ENCODE measurements around the gene ETS2. TPM values are rescaled to one million over a fixed set of nuclear protein-coding genes. Genes with fewer than 3 reads are reported as not detected.
A peak's percentile ranks its signal among the peaks of the same experiment; 100 is the strongest.

ETS2 gene
- total and polyA plus RNA-seq, 9 donors = 35.8 to 152 (median 79.6) TPM

- H3K4me1 ChIP-seq (ENCODE audit: insufficient read depth) = no peaks in the 10 kb centered on the region
- no peaks in the 10 kb centered on the region for H3K27me3 ChIP-seq
- H3K9me3 ChIP-seq = no peaks in the 10 kb centered on the region
- no peak overlapping the region for H3K27ac ChIP-seq
- peak in 2 of 5 donors; percentile 41 to 48 for DNase-seq
- no peak for TF ChIP-seq CTCF (IDR thresholded peaks at IDR 0.05)
- TF ChIP-seq EP300 (IDR thresholded peaks at IDR 0.05) = no peak
- no peak for TF ChIP-seq POLR2A (IDR thresholded peaks at IDR 0.05)
- intact Hi-C loops (cut with DNase I) = no loop called here
- no peak overlapping the region for H3K4me3 ChIP-seq
- H3K36me3 ChIP-seq = no peaks in the 10 kb centered on the region
- WGBS, 3 donors = 33 to 66% (median 50%) methylated on average over 7 of the region's 7 CpGs
Observed at GRCh38 chr21:38848187-38848609, 42.5 kb downstream of the ETS2 start.

GRCh38 chr21:38849776-38850175 is 44.0 kb downstream of the ETS2 start:
- WGBS, 3 donors = 30 to 54% (median 41%) methylated on average over 6 of the region's 6 CpGs
- intact Hi-C loops (cut with DNase I) = no loop called here
- Histone ChIP-seq H3K27me3 (no peaks in the 10 kb centered on the region), H3K4me1 (ENCODE audit: insufficient read depth) (no peaks in the 10 kb centered on the region), H3K36me3 (no peaks in the 10 kb centered on the region), H3K4me3 (no peak overlapping the region), H3K9me3 (no peaks in the 10 kb centered on the region), H3K27ac (no peak overlapping the region)
- DNase-seq = no peak
- TF ChIP-seq POLR2A (IDR thresholded peaks at IDR 0.05) (no peak), EP300 (IDR thresholded peaks at IDR 0.05) (no peak), CTCF (IDR thresholded peaks at IDR 0.05) (no peak)

GRCh38 chr21:38850277-38850951 is 44.7 kb downstream of the ETS2 start:
- DNase-seq = no peak
- Histone ChIP-seq H3K27ac (no peak overlapping the region), H3K27me3 (no peaks in the 10 kb centered on the region), H3K9me3 (no peaks in the 10 kb centered on the region), H3K4me3 (no peak overlapping the region), H3K36me3 (no peaks in the 10 kb centered on the region), H3K4me1 (ENCODE audit: insufficient read depth) (no peaks in the 10 kb centered on the region)
- intact Hi-C loops (cut with DNase I) = no loop called here
- no peak for TF ChIP-seq POLR2A (IDR thresholded peaks at IDR 0.05)
- TF ChIP-seq EP300 (IDR thresholded peaks at IDR 0.05) = no peak
- TF ChIP-seq CTCF (IDR thresholded peaks at IDR 0.05) = no peak
- 73 to 83% (median 73%) methylated on average over 6 of the region's 6 CpGs for WGBS, 3 donors

- no peak overlapping the region for H3K4me3 ChIP-seq
- no peaks in the 10 kb centered on the region for H3K36me3 ChIP-seq
- no peaks in the 10 kb centered on the region for H3K27me3 ChIP-seq
- H3K4me1 ChIP-seq (ENCODE audit: insufficient read depth) = no peaks in the 10 kb centered on the region
- intact Hi-C loops (cut with DNase I) = no loop called here
- 91 to 96% (median 95%) methylated on average over 1 of the region's 1 CpG for WGBS, 3 donors
- H3K9me3 ChIP-seq = no peaks in the 10 kb centered on the region
- no peak overlapping the region for H3K27ac ChIP-seq
- TF ChIP-seq POLR2A (IDR thresholded peaks at IDR 0.05) = no peak
- no peak for DNase-seq
Observed at GRCh38 chr21:38851101-38851500, 45.4 kb downstream of the ETS2 start.

GRCh38 chr21:38852278-38852677 is 46.5 kb downstream of the ETS2 start:
- no peak overlapping the region for H3K27ac ChIP-seq
- H3K9me3 ChIP-seq = no peaks in the 10 kb centered on the region
- intact Hi-C loops (cut with DNase I) = no loop called here
- H3K4me1 ChIP-seq (ENCODE audit: insufficient read depth) = no peaks in the 10 kb centered on the region
- WGBS, 3 donors = 87 to 91% (median 88%) methylated on average over 3 of the region's 3 CpGs
- no peaks in the 10 kb centered on the region for H3K36me3 ChIP-seq
- DNase-seq = no peak
- TF ChIP-seq CTCF (IDR thresholded peaks at IDR 0.05) (no peak), POLR2A (IDR thresholded peaks at IDR 0.05) (no peak), EP300 (IDR thresholded peaks at IDR 0.05) (no peak)
- no peaks in the 10 kb centered on the region for H3K27me3 ChIP-seq
- H3K4me3 ChIP-seq = no peak overlapping the region

Data from ovary (tissue), 9 donors.